HepG2 (cell line): ENCODE data around the gene ASB16. TPM values are rescaled to one million over a fixed set of nuclear protein-coding genes. Genes with fewer than 3 reads are reported as not detected.

Experiments
- ATAC-seq: fragments of 200-7000 bp; cut with Tn5 transposase; 3 replicates; pipeline ENCODE4 v1.9.1; 2020; ENCODE audit warnings: mild to moderate bottlenecking, moderate library complexity
- BruUV-seq: library from RNA; stranded (reverse); fragments of 400-500 nt; replicated peaks from 2 replicates; lab custom pipeline; 2021; lab: Mats Ljungman, UMichigan
- CTCF ChIA-PET: fragments of 300-600 bp; formaldehyde crosslinking; extraction: SDS; loops from one replicate; lab custom pipeline; 2021; ENCODE audit warnings: low total read pairs, inconsistent platforms, low intra/inter-chr PET ratio; lab: Yijun Ruan, JAX
- POLR2A ChIA-PET: fragments of 350-600 bp; sonication (Branson Sonifier 250); formaldehyde crosslinking; loops from one replicate; lab custom pipeline; 2020; ENCODE audit warnings: antibody characterized with exemption, inconsistent platforms; lab: Yijun Ruan, JAX
- DNase-seq: peaks from one replicate; pipeline ENCODE4 v3.0.0-alpha.2; 2015; ENCODE audit warnings: low spot score
- FAIRE-seq: peaks from 3 replicates; lab custom pipeline; 2011; peaks lifted over from hg19 to GRCh38; lab: Jason Lieb, UNC
- H2AFZ ChIP-seq: one replicate; pipeline ENCODE4 v1.6.1; 2011; ENCODE audit warnings: low read length, inconsistent platforms
- H3K27ac ChIP-seq: fragments of 300-600 bp; 3 replicates; pipeline ENCODE4 v1.8.0; 2011; ENCODE audit warnings: mixed run types, mild to moderate bottlenecking, mixed read lengths, low read length, inconsistent platforms; ENCODE audit not compliant: insufficient read depth; ENCODE audit errors: extremely low read length
- H3K27me3 ChIP-seq, 2 experiments: fragments of 200-600 bp in 1 of 2; 2 replicates in 1 of 2; 3 replicates in 1 of 2; pipeline versions ENCODE4 v1.6.0 to v1.8.0; 2011; ENCODE audit warnings: low read length in 2 of 2, mild to moderate bottlenecking in 2 of 2, moderate library complexity in 2 of 2, inconsistent platforms in 1 of 2; ENCODE audit not compliant: insufficient read depth in 2 of 2, control insufficient read depth in 1 of 2
- H3K36me3 ChIP-seq, 2 experiments: fragments of 200-600 bp in 1 of 2; replicated peaks in 1 of 2; 2 replicates in 1 of 2; 3 replicates in 1 of 2; pipeline versions ENCODE4 v1.5.1 to v1.8.0; 2011; ENCODE audit warnings: low read length in 2 of 2, inconsistent platforms in 1 of 2; ENCODE audit not compliant: insufficient read depth in 2 of 2, control insufficient read depth in 1 of 2
- H3K4me1 ChIP-seq: 2 replicates; pipeline ENCODE4 v1.5.1; 2012; ENCODE audit warnings: low read length, inconsistent platforms; ENCODE audit not compliant: insufficient read depth
- H3K4me2 ChIP-seq: 2 replicates; pipeline ENCODE4 v1.6.0; 2011; ENCODE audit warnings: low read depth, low read length, inconsistent platforms
- H3K4me3 ChIP-seq, 3 experiments: fragments of 200-600 bp in 1 of 3; sonication (generic), shearing (Covaris generic) in 1 of 3; replicated peaks in 1 of 3; 2 replicates each; pipeline ENCODE4 v1.5.1; 2011 to 2016; ENCODE audit warnings: low read length in 3 of 3, inconsistent platforms in 2 of 3, low read depth in 2 of 3, mild to moderate bottlenecking in 2 of 3, control low read depth in 1 of 3, mixed read lengths in 1 of 3; ENCODE audit not compliant: insufficient read depth in 1 of 3
- H3K79me2 ChIP-seq: one replicate; pipeline ENCODE4 v1.6.1; 2011; ENCODE audit warnings: low read length, inconsistent platforms; ENCODE audit not compliant: insufficient read depth
- H3K9ac ChIP-seq: 2 replicates; pipeline ENCODE4 v1.6.0; 2011; ENCODE audit warnings: mild to moderate bottlenecking, low read depth, low read length, inconsistent platforms; ENCODE audit not compliant: insufficient read depth
- H3K9me3 ChIP-seq: 2 replicates; pipeline ENCODE4 v1.5.1; 2012; ENCODE audit warnings: mild to moderate bottlenecking, low read length
- H4K20me1 ChIP-seq: 2 replicates; pipeline ENCODE4 v1.6.0; 2011; ENCODE audit warnings: inconsistent platforms, mild to moderate bottlenecking, low read length, moderate library complexity; ENCODE audit not compliant: insufficient read depth
- HOXA3 ChIP-seq: sonication (generic); formaldehyde crosslinking; IDR thresholded peaks from 2 replicates; pipeline ENCODE4 v1.5.0; 2020; ENCODE audit warnings: missing genetic modification reagents
- KLF13 ChIP-seq: sonication (generic); formaldehyde crosslinking; IDR thresholded peaks from 2 replicates; pipeline ENCODE4 v1.4.0; 2020; ENCODE audit warnings: mild to moderate bottlenecking, missing genetic modification reagents
- MTERF4 ChIP-seq: sonication (generic); formaldehyde crosslinking; IDR thresholded peaks from 2 replicates; pipeline ENCODE4 v1.8.0; 2023; ENCODE audit warnings: mild to moderate bottlenecking, missing genetic modification reagents
- PBX2 ChIP-seq: IDR thresholded peaks from 2 replicates; pipeline ENCODE4 v1.6.1; 2016; ENCODE audit warnings: control low read depth
- POLR2G ChIP-seq: fragments of 200-400 bp; formaldehyde crosslinking; IDR thresholded peaks from 2 replicates; pipeline ENCODE4 v1.6.1; 2018; ENCODE audit warnings: mild to moderate bottlenecking, low read depth, low read length, moderate library complexity
- RORA ChIP-seq: sonication (generic); formaldehyde crosslinking; IDR thresholded peaks from 2 replicates; pipeline ENCODE4 v1.5.0; 2020; ENCODE audit warnings: mild to moderate bottlenecking, missing genetic modification reagents, moderate library complexity
- SALL1 ChIP-seq: sonication (generic); formaldehyde crosslinking; IDR thresholded peaks from 2 replicates; pipeline ENCODE4 v1.8.0; 2022; ENCODE audit warnings: mild to moderate bottlenecking, missing genetic modification reagents
- SP2 ChIP-seq: sonication (generic); formaldehyde crosslinking; IDR thresholded peaks from 2 replicates; pipeline ENCODE4 v1.5.1; 2020; ENCODE audit warnings: mild to moderate bottlenecking, missing genetic modification reagents
- ZBTB1 ChIP-seq: sonication (generic); formaldehyde crosslinking; IDR thresholded peaks from 2 replicates; pipeline ENCODE4 v1.4.0; 2020; ENCODE audit warnings: missing genetic modification reagents, borderline replicate concordance
- ZNF629 ChIP-seq: sonication (generic); formaldehyde crosslinking; conservative IDR thresholded peaks from 2 replicates; pipeline ENCODE4 v1.5.0; 2020; ENCODE audit warnings: missing genetic modification reagents
- WGBS: methylation state at CpG from one replicate; pipeline ENCODE4 v1.1.6; 2017; ENCODE audit warnings: low lambda C conversion rate; 5-methylcytosine and 5-hydroxymethylcytosine counted together
- in situ Hi-C: cut with HindIII; loops from 2 replicates; pipeline ENCODE4 v1.10.0; 2017; ENCODE audit warnings: low pct_unique_long_range_greater_than_20kb; ENCODE audit not compliant: extremely low pct_ligation_motif_present
- intact Hi-C: fragments of 100-400 bp; cut with micrococcal nuclease; formaldehyde crosslinking; loops from one replicate; pipeline ENCODE4 v1.10.0; 2022; ENCODE audit not compliant: unreplicated experiment
- polyA plus RNA-seq, 8 experiments: library from polyadenylated mRNA; depleted of rRNA in 3 of 8; stranded (reverse) in 7 of 8; unstranded in 1 of 8; fragments of >200 nt; fragmentation: Illumina TruSeq in 4 of 8; extraction: Trizol in 4 of 8; gene quantifications; 2 replicates each; pipeline versions ENCODE4 v1.2.1 to v1.2.3, GENCODE V29; 2011 to 2016; ENCODE audit warnings: low read depth in 4 of 8, missing spikeins in 1 of 8, mixed read lengths in 1 of 8; ENCODE audit not compliant: insufficient read depth in 1 of 8
- total RNA-seq, 5 experiments: library from RNA; depleted of rRNA; stranded (reverse); fragments of >200 nt; fragmentation: Illumina TruSeq; extraction: Trizol; gene quantifications; 2 replicates each; pipeline ENCODE4 v1.2.3, GENCODE V29; 2016; ENCODE audit warnings: low read depth in 1 of 5

ASB16 gene
- total and polyA plus RNA-seq, 2 of the 13 experiments (the other 11 are each of a cell fraction or from before 2014, with no cell fraction given) = 0.07 TPM; not detected in 1

- no peak for TF ChIP-seq PBX2
- TF ChIP-seq POLR2G = peak; percentile 91
Observed at GRCh38 chr17:44186307-44187130, 16.0 kb downstream of the ASB16 start, which contains the start of gene TMUB2 (continued).

GRCh38 chr17:44187131-44187899 lies 16.8 kb downstream of the ASB16 start:
- Histone ChIP-seq H2AFZ (peak overlapping the region; percentile 90), H4K20me1 (peaks cover 5% of the 10 kb centered on the region; the same call in 1 of the 2 replicates), H3K4me2 (peak overlapping the region; percentile 92), H3K9me3 (no peaks in the 10 kb centered on the region), H3K79me2 (peaks cover 30% of the 10 kb centered on the region), H3K4me1 (peaks cover 47% of the 10 kb centered on the region), H3K36me3 (peaks cover 2 to 19% of the 10 kb centered on the region in 2 experiments; a peak in 3 of 5 replicates), H3K27me3 (no peaks in the 10 kb centered on the region; a peak in 1 of 5 replicates), H3K9ac (peak overlapping the region; percentile 90), H3K4me3 (peak overlapping the region; percentile 95 to 97 (median 96)), H3K27ac (peak overlapping the region; percentile 91)
- in situ Hi-C loops = loop anchor here (10.0 kb wide), 1 partner anchor 57 kb away; no protein-coding TSS in a partner anchor
- ChIA-PET CTCF (no interaction called here), POLR2A (interaction anchor here (0.7 to 5.2 kb wide), 30 partner anchors 8 to 182 kb away, joined by 3 to 71 read pairs (median 5); partner anchors contain the start of genes ASB16, ATXN7L3, G6PC3 and GRN)
- ATAC-seq (peak; percentile 45), DNase-seq (no peak), FAIRE-seq (no peak)
- 8% methylated on average over 32 of the region's 32 CpGs for WGBS
- intact Hi-C loops = no loop called here
- no TSS peak for BruUV-seq
- TF ChIP-seq KLF13 (CRISPR knock-in tag) (no peak), ZBTB1 (CRISPR knock-in tag) (0 out of 2 replicates have a peak, but pooled peaks have one; percentile 39), ZNF629 (CRISPR knock-in tag) (peak; percentile 93), HOXA3 (no peak), SP2 (CRISPR knock-in tag) (no peak), SALL1 (CRISPR knock-in tag) (no peak), RORA (CRISPR knock-in tag) (0 out of 2 replicates have a peak, but pooled peaks have one; percentile 41), MTERF4 (CRISPR knock-in tag) (peak; percentile 19; the same call in 1 of the 2 replicates)
